GM19395 (cell line): Measurements from ENCODE around the gene CYSRT1.
A peak's percentile ranks its signal among the peaks of the same experiment; 100 is the strongest.

Source experiments
- ATAC-seq: cut with Tn5 transposase; IDR thresholded peaks from one replicate; pipeline ENCODE4 v1.9.1; 2021; ENCODE audit warnings: mild to moderate bottlenecking, moderate library complexity; ENCODE audit not compliant: unreplicated experiment

The CYSRT1 gene

DNA sequence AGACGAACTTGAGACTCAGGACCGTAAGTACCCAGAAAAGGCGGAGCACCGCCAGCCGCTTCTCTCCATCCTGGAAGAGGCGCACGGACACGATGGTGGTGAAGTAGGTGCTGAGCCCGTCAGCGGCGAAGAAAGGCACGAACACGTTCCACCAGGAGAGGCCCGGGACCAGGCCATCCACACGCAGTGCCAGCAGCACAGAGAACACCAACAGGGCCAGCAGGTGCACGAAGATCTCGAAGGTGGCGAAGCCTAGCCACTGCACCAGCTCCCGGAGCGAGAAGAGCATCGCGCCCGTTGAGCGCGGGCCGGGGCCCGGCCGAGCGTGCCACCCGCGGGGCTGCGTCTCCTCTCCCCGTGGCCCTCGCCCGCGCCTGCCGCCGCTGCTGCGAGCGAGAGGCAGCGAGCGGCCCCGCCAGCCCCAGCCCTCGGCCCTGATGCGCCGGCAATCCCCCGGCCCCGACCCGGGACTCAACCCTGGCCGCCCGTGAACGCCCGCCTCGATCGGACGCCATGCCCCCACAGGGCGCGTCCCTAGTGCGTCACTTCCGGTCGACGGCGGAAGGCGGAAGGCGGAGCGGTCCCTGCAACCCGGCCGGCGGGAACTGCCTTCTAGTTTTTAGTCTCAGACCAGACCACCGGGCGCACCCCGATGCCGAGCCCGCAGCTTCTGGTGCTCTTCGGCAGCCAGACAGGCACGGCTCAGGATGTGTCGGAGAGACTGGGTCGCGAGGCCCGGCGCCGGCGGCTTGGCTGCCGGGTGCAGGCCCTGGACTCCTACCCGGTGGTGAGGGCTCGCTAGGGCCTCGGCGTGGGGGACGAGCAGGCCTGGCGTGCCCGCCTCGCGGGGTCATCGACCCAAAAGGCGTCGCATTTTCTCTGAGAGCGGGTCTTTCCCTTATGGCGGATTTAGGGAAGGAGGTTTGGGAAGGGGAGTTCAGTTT is 19.6 kb upstream of the CYSRT1 start, which contains the start of the genes NDOR1 and TMEM203:
NDOR1 (plus strand) TSS at position 575 of the 944 bp plus-strand sequence; CDS start at position 653, 78 bp downstream.
TMEM203 (minus strand) TSS at position 523 of the 944 bp plus-strand sequence; CDS start at position 289, 234 bp downstream.
- peak; percentile 52 for ATAC-seq

DNA sequence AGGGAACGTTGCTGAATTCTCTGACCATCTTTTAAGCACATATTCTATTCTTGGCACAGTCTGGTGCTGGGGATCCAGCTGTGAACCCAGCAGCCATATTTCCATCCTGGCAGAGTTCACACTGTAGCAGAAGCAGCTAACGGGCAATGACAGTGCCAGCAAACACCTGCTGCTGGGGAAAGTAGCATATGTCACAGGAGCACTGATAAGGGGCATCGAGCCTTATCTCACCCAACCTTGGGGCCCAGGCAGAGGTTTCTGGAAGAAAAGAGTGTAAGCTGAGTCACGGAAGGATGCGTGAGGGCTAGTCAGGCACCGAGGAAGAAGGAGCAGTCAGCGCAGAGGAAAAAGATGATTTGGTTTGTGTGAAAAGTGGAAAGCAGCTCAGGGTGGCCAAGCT is 18.4 kb upstream of the CYSRT1 start:
- ATAC-seq = no peak

- ATAC-seq = no peak
Observed at GRCh38 chr9:137211532-137211931, 13.4 kb upstream of the CYSRT1 start.

- no peak for ATAC-seq
Observed at GRCh38 chr9:137212520-137212919, 12.5 kb upstream of the CYSRT1 start.

- ATAC-seq = no peak
Observed at GRCh38 chr9:137213160-137214060, 11.6 kb upstream of the CYSRT1 start.

GRCh38 chr9:137214620-137215019 is 10.4 kb upstream of the CYSRT1 start:
- no peak for ATAC-seq

GRCh38 chr9:137215196-137215986 is 9.6 kb upstream of the CYSRT1 start:
- no peak for ATAC-seq

DNA sequence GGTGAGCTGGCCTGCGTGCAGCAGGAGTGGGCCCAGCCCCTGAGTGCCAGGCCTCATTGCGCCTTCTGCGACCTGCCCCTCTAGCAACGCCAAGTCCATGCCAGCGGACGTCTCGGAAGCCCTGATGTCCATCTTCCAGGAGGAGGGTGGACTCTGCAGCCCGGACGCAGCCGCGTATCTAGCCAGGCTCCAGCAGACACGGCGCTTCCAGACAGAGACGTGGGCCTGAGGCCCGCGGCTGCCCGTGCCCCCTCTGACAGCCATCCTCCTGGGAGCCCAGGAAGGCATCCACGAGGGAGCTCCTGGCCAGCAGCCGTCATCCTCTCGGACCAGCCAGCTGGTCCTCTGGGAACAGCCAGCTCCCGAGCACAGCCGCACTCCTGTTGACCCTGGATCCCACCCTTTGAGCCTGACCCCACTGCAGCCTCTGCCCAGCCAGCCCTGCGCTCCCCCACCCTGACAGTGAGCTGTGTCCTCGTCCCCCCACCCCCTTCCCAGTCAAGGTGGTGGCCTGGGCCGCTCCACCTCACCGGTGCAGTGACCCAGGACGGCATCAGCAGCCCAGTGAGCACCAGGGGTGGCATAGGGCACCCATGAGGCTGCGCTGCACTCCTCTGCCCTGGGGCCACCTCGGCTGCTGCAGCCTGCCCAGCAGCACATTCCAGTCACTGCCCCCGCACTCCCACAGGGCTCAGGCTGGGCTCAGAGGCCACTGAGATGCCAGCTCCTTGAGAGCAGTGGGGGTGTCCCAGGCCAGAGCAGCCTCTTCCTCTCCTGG is 8.6 kb upstream of the CYSRT1 start:
- no peak for ATAC-seq

DNA sequence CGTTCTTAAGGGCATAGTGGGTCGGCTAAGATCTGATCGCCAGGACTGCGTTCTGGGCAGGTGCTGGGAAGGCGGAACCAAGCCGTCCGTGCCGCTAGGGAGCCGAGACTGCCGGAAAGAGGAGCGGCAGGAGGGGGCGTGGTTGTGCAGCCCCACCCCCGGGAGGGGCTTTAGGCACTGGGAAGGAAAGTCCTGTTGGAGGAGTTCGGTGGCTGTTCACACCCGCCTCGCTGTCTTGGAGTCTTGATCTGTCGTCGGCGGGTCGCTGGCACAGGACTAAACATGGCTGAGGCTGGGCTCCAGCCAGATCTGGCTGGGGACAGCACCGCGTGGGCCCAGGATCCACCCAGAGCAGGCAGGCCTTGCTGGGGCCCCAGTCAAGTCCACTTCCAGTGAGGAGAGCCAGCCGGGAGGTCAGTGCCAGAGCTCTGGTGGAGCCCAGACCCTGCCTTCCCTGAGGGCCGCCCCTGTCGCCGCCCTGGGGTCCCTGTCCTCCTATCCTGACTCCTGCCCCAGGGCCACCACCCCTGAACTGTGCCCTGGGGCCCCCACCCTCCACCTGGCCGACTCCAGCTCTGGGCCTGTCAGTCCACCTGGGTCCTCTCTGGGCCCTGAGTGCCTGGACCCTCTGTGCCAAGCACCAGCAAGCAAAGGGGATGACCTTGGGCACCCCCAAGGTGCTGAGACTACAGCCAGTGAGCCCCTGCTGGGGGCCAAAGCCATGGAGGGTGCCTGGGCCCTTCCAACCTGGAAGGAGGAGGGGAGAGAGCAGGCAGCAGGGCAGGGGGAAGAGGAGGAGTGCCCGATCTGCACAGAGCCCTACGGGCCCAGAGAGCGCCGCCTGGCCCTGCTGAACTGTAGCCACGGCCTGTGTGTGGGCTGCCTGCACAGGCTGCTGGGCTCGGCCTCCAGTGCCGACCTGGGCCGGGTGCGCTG is 7.4 kb upstream of the CYSRT1 start:
- no peak for ATAC-seq

- no peak for ATAC-seq
Observed at GRCh38 chr9:137218212-137218753, 6.7 kb upstream of the CYSRT1 start.

DNA sequence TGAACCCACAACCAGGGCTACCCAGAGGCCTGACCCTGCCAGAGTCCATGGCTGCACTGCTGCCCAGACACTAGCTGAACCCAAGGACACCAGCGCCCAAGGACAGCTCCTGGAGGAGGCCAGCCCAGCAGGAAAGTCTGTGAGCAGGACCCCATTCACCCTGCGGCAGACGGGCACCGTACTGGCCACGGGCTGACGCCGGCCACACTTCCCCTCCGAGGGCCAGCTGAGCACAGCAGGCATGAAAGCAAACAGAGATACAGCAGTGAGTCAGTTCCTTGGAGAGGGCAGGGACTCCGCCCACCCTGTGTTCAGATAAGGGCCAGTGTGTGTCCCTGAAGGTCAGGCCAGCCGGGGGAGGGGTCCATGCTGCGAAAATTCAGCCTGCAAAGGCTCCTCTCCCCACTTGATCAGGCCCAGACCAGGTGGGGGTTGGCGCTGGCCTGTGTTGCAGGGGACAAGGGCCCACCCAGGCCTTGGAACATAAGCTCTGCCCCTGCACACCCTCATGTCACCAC is 6.2 kb upstream of the CYSRT1 start:
- ATAC-seq = no peak

GRCh38 chr9:137219757-137220316 is 5.1 kb upstream of the CYSRT1 start:
- no peak for ATAC-seq

DNA sequence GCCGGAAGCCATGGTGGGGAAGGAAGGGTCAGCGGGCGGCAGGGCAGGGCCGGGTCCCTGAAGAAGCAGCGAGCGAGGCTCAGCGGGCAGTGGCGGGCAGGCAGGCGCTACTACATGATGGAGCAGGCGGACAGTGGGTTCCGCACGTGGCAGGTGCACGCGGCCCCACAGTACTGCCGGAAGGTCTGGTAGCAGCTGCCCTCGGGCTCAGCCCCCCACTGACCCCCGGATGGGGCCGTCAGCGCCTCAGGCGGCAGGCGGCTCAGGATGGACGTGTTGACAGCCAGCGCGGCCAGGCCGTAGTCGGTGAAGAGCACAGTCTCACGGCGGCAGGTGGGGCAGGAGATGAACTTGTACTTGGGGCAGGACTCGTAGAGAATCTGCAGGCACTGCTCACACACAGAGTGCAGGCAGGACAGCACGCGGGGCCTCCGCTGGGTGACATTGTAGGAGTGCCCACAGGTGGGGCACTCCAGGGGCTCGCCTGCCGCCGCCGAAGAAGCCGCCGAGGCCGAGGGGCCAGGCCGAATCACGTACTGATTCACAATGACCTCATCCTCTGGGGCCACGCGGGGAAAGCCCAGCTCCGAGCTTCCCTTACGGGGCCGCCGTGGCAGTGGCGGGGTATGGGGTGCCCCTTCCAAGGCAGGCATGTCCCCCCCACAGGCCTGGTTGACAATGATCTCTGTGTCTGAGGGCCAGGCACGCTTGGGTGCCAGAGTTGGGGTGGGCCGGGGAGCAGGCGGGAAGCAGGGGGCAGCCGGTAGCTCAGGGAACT is 4.5 kb upstream of the CYSRT1 start:
- ATAC-seq = no peak

GRCh38 chr9:137221095-137221505 is 3.9 kb upstream of the CYSRT1 start:
- ATAC-seq = no peak

DNA sequence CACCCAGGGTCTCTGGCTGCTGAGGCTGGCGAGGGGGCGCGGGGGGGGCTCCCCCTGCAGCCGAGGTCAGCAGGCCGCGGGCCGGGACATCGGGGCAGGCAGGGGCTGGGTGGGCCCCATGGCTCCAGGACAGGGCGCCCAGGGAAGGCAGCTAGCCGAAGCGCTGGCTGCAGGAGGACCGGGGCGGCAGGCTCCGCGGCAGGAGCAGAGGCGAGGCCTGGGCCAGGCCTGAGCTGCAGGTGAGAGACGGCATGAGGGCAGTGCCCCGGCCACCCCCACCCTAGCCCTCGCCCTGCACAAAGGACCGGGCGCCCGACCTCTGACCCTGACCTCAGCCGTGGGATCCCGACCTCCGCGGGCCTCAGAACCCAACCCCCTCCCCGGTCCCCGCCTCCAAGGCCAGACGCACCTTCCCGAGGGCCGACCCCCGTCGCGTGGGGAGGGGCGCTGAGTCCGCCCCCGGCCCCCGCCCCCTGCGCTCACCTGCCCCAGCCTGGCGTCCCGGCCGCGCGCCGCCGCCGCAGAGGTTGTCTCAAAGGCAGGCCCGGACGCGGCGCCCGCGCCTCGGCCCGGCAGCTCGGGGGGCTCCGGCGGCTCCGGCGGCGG is 3.4 kb upstream of the CYSRT1 start:
- no peak for ATAC-seq

DNA sequence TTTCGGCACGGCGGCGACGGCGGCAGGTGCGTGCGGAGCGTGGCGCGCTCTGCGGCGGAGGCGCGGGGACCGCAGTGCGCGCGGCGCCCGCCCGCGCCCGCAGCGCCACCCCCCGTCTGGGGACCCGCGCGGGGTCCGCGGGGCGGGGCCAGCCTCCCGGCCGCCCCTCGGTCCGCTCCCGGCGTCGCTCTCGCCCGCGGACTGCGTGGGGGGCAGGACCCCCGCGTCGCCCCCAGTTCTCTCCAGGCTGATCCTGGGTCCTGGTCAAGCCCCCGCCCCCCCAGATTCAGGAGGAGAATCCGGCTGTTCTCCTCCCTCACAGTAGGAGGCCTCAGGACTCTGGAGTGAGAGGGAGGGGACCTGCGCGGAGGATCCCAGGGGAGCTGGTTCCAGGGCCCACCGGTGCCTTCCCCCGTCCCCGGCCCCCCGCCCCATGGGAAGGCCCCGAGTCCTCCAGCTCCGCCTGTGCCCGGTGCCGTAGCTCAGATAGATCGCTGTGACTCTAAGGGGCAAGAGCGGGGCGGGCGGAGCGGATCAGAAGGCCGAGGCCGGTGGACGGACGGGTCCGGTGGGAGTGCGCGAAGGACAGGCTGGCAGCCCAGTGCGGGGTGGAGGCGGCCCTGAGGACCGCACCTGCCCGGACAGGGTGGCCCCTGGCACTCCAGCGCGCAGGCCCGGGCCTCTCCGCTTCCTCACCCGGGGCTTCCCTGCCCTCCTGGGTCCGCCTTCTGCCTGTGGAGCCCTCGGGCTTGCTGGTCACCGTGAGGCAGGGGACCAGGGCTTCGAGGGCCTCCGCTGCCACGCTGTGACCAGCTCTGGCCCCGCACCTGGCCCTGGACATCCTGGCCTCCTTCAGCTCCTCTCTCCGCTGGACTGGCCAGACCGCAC is 2.5 kb upstream of the CYSRT1 start, which contains the start of gene RNF208:
RNF208 (minus strand) TSS at position 51 of the 888 bp plus-strand sequence. CDS start 1,028 bp downstream, outside the sequence.
- peak; percentile 10 for ATAC-seq
